ENCODE measurements around the gene B3GLCT. TPM values are rescaled to one million over a fixed set of nuclear protein-coding genes. Genes with fewer than 3 reads are reported as not detected.
"Not testable (repeated sequence)": the region's sequence is repeated elsewhere in the genome, so short reads cannot be mapped to it uniquely, and the experiment has no call there.

The B3GLCT gene
- total RNA-seq, 1 experiment from 2014 or later, result 18.3 TPM

- no peak for DNase-seq (ENCODE audit: low read depth)
These were observed 15.3 kb upstream of the B3GLCT start for GRCh38 chr13:31184451-31184850.

DNA sequence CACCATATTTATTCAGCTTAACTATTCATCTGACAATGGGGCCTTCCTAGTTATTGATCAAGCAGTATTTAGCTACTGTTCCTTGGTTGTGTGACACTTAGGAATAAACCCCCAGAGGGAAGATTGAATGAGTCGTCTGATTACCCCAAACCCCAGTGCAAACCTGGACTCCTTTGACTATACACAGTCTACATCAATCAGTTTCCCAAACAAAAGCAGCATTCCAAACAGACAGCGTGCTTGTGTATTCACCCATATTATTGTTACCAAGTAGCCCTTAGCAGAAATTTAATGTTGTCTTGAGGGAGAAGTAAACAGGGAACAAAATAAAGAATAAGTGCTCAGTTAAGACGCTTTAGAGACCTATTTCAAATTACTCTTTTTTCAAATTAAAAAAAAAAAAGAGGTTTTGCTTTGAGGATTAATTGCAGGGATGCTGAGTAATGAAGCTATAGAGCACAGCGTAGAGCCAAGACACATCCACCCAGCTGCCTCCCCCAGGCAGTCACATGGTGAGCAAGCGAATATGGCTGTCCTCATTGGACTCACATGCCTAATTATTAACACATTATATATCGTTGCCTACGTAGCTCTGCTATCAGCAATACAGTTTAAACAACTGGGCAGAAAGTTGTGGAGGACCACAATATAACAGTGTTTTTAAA is 14.7 kb upstream of the B3GLCT start:
- DNase-seq (ENCODE audit: low read depth), result no peak

DNA sequence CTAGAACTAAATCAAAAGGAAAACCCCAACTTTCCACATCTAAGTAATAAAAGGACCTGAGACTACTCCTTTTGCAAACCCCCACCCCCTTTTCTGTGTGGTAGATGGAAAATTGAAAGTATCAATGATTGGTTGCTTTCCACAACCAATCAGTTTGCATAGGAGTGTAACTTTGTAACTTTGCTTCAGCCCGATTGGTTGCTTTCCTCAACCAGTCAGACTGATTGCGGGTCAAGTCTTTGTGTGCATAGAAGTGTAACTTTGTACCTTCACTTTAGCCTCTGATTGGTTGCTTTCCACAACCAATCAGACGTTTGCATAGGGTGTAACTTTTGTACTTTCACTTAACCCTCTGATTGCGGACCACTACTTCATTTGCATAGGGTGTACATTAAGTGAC is 8.0 kb upstream of the B3GLCT start:
- DNase-seq (ENCODE audit: low read depth), result peak; percentile 10

- no peak for DNase-seq (ENCODE audit: low read depth)
These were observed 7.5 kb upstream of the B3GLCT start for GRCh38 chr13:31192306-31192705.

DNA sequence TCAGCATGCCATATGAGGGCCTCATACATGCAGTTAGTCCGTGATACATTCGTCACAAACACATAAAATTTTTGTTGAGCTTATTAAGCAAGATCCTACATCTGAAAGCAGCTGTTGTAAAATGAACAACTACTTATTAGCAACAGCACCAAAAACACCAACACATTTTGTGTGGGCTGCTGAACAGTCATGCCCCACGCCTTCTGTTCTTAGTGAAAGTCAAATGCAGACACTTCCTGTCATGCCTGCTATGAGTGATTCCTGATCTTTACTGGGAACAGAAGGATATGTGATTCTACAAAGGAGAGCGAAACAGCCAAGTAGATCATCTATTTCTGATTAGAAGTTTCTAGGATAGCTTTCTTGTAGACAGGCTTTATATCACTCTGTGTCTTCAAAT is 4.2 kb upstream of the B3GLCT start:
- DNase-seq (ENCODE audit: low read depth), result peak; percentile 7

DNA sequence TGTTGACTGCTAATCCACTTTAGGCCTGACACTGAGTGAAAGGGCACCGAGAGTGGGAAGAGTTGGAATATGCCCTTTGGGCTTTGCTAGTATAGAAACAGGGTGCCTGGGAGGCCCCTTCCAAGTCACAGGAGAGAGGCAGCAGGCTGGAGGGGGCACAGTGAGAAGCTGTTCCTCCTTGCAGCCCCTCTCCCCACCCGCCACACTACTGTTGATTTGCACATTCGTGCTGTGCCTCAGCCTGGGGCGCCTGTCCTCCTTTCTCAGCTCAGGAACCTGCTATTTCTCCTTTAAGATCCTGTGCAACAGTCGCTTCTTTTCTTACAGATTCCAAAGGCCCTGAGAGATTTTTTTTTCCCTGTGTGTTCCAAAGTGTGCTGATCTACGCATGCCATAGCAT is 2.8 kb upstream of the B3GLCT start:
- DNase-seq (ENCODE audit: low read depth), result no peak

DNA sequence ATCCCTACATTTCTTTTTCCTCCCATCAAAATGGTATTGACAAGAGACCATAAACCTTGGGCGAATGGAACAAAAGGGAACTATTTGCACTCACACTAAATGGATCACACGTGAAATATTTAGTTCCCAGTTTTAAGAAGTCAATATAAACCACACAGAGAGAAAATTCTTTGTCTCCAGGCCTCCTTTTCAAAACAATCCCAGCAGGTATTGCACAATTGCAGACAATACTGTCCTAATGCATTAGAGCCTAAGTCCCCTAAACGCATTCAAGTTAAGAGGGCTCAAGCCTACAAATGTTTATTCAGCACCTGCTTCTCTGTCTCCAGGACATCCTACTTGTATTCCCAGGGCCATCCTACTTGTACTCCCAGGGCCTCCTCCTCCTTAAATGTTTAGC is 1.3 kb upstream of the B3GLCT start:
- no peak for DNase-seq (ENCODE audit: low read depth)

DNA sequence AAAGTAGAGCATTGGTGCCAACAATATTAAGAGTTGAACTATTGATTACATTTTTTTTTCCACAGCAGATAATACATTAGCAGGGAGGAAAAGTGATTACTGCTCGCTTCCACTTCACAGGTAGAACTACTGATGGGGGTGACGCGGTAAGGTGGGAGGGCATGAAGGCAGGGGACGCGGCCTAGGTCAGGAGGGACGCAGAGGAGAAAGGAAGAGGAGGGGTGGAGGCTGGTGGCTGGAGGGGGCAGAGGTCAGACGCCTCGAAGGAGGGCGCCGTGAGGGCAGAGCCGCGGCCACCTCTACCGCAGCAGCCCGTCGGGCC is 287 bp upstream of the B3GLCT start:
- DNase-seq (ENCODE audit: low read depth), result no peak

- DNase-seq (ENCODE audit: low read depth), result peak; percentile 40
These were observed 829 bp downstream of the B3GLCT start for GRCh38 chr13:31200637-31200971.

- DNase-seq (ENCODE audit: low read depth), result peak; percentile 46
These were observed 1.7 kb downstream of the B3GLCT start for GRCh38 chr13:31201341-31202031.

GRCh38 chr13:31204592-31204991 is 4.8 kb downstream of the B3GLCT start:
- peak; percentile 71 for DNase-seq (ENCODE audit: low read depth)

DNA sequence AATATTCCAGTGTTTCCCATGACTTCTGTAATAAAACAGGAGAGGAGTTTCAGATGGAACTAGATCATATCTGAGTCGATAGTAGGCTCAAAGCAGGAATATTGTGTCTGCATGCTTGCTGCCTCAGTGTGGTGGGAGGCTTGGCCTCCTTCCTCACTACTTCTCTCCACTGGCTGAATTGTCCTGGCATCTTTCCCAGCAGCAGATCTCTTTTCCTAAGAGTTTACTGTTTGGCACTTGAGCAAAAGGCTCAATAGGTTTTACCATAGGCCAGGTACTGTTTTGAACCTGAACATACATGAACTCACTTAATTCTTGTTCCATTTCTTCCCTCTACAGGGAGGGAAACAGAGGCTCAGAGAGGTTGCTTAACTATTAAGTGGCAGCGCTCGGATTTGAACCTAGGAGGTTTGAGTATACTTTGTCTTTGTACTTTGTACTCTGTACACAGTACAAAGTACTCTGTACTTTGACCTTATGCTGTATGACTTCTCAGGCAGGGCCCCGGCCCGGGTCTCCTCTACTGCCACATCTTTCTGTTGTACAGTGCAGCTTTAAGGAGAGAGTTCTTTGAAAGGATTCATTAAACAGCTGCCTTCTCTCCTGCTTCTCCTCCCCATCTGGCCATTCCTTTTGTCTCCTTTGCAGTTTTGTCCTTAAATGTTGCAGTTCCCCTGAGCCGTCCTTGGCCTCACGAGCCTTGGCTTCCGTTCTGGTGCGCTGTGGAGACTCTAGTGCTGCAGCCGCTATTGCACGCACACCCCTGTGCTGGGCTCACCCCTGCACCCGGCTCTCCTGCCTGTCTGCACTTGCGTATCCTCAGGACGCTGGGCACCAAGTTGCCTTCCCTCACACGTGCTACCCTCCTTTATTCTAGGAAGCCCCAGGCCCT is 8.1 kb downstream of the B3GLCT start:
- peak; percentile 26 for DNase-seq (ENCODE audit: low read depth)

DNA sequence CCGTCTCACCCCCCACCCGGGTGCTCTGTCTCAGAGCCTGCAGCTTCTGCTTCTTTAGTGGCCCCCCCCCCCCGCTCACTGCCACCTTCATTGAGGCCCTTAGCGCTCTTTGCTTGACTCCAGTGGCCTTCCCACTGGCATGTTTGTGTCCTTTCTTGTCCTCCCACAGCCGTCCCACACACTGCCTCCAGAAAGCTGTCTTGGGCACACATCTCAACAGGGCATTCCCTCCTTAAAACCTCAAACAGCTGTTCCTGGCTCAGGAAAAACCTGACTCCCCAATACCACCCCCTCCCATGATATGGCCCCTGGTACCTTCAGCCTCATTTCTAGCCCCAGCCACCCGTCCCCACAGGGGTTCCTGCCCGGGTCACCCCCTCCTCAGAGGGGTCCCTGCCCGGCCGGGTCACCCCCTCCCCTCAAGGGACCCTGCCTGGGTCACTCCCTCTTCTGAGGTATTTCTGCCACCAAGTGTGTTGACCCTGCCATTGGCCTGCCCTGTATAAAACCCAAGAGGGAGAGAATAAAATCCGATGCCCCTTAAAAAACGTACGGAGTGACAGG is 8.9 kb downstream of the B3GLCT start:
- DNase-seq (ENCODE audit: low read depth), result no peak

GRCh38 chr13:31209172-31209840 is 9.5 kb downstream of the B3GLCT start:
- DNase-seq (ENCODE audit: low read depth), result peak; percentile 29

GRCh38 chr13:31209841-31210210 is 10.1 kb downstream of the B3GLCT start:
- no peak for DNase-seq (ENCODE audit: low read depth)

- no peak for DNase-seq (ENCODE audit: low read depth)
These were observed 14.0 kb downstream of the B3GLCT start for GRCh38 chr13:31213651-31214289.

DNA sequence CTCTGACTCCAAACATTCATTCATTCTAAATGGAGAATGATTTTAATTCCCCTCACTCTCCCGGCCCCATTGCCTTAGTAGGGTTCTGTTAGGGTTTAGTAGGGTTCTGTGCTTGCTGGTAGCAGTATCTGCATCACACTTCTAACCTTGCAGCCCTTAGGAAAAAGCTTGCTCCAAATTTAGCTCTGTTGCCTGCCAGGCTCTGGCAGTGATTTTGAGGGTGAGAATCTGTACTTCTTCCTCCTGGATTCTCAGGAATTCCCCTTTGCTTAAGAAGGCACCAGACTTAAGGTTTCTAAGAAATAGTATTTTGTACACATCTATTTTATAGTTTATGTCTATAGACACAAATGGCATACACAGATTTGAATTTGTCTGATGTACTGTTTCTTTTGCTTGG is 14.7 kb downstream of the B3GLCT start:
- no peak for DNase-seq (ENCODE audit: low read depth)

DNA sequence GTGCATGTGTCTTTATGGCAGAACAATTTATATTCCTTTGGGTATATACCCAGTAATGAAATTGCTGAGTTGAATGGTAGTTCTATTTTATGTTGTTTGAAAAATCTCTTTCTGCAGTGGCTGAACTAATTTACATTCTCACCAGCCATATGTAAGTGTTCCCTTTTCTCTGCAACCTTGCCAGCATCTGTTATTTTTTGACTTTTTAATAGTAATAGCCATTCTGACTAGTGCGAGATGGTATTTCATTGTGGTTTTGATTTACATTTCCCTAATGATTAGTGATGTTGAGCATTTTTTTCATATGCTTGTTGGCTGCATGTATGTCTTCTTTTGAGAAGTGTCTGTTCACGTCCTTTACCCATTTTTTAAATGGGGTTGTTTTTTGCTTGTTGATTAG is 17.1 kb downstream of the B3GLCT start:
- not testable (repeated sequence) for DNase-seq (ENCODE audit: low read depth)

DNA sequence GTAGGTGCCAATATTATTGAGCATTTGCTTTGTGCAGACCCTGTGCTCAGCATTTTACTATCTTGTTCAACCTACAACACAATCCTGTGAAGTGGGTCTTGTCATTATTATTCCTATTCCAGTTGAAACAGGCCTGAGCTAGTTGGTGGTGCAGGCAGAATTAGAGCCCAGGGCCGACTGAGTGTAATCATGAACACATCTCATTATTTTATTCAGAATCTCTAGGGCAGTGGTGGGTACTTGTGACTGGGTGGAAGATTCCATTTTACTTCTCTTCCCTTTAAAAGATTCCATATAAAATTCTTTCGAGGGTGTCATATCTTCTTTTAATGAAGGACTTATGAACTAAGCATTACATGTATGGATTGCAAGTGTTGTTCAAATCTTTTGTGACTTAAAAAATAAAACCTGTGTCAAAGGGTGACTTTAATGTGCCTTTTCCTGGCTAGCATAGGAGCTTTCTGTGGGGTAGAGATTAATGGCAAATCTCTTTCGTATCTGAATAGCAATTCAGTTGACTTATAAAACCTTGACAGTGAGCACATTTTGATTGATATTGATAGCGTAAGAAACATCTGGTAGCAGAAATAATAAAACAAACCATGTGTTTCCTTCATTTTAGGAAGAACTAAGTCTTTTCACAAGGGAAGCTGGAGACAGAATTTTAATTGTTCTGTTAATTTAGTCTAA is 20.3 kb downstream of the B3GLCT start:
- DNase-seq (ENCODE audit: low read depth), result no peak

DNA sequence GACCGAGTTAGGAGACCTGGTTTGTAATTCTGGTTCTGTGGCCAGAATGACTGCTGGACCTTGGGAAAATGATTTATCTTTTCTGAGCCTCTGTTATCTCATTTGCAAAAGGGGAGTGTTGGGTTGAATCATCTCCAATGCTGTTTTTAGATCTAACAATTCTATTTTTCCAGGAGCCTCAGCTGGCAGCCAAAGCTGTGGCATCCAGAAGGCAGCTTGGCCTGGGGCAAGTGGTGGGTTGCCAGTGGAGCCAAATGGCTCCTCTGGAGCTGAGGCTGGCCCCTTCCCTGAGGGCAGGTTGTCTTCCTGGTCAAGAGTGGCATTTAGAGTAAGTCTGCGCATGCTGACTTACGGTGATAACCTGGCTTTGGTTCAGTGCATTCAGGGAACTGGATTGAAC is 21.3 kb downstream of the B3GLCT start:
- peak; percentile 37 for DNase-seq (ENCODE audit: low read depth)

- DNase-seq (ENCODE audit: low read depth), result no peak
These were observed 23.4 kb downstream of the B3GLCT start for GRCh38 chr13:31223215-31223614.
